Progenitor cell of endocrine pancreas (in vitro differentiated cells): ENCODE results near the gene GABARAP. TPM values are rescaled to one million over a fixed set of nuclear protein-coding genes. Genes with fewer than 3 reads are reported as not detected.

Experiments used
- DNase-seq: peaks from one replicate; pipeline ENCODE4 v3.0.0; 2021; ENCODE audit warnings: low spot score; ENCODE audit not compliant: unreplicated experiment
- H3K27ac Mint-ChIP-seq: 2 replicates; pipeline ENCODE4 v1.8.0; 2021; ENCODE audit warnings: mild to moderate bottlenecking, moderate library complexity, mixed read lengths
- H3K27me3 Mint-ChIP-seq: 2 replicates; pipeline ENCODE4 v1.8.0; 2021; ENCODE audit warnings: mixed read lengths
- H3K36me3 Mint-ChIP-seq: 2 replicates; pipeline ENCODE4 v1.8.0; 2022; ENCODE audit warnings: mixed read lengths; ENCODE audit not compliant: insufficient read depth
- H3K4me1 Mint-ChIP-seq: 2 replicates; pipeline ENCODE4 v1.8.0; 2021; ENCODE audit warnings: low read depth, mixed read lengths
- H3K4me3 Mint-ChIP-seq: 2 replicates; pipeline ENCODE4 v1.8.0; 2021; ENCODE audit warnings: low read depth, mild to moderate bottlenecking, moderate library complexity, mixed read lengths
- H3K9me3 Mint-ChIP-seq: 2 replicates; pipeline ENCODE4 v1.8.0; 2021; ENCODE audit warnings: low read depth, mixed read lengths
- CTCF ChIP-seq: fragments of 200-600 bp; sonication (generic); IDR thresholded peaks from one replicate; pipeline ENCODE4 v1.5.0; 2021; ENCODE audit warnings: antibody characterized with exemption, mild to moderate bottlenecking; ENCODE audit not compliant: unreplicated experiment
- total RNA-seq: library from RNA; stranded (reverse); gene quantifications from 2 replicates; pipeline ENCODE4 v1.2.1, GENCODE V29; 2021

The GABARAP gene
- total RNA-seq, 1 donor from 2014 or later = 466 TPM

DNA sequence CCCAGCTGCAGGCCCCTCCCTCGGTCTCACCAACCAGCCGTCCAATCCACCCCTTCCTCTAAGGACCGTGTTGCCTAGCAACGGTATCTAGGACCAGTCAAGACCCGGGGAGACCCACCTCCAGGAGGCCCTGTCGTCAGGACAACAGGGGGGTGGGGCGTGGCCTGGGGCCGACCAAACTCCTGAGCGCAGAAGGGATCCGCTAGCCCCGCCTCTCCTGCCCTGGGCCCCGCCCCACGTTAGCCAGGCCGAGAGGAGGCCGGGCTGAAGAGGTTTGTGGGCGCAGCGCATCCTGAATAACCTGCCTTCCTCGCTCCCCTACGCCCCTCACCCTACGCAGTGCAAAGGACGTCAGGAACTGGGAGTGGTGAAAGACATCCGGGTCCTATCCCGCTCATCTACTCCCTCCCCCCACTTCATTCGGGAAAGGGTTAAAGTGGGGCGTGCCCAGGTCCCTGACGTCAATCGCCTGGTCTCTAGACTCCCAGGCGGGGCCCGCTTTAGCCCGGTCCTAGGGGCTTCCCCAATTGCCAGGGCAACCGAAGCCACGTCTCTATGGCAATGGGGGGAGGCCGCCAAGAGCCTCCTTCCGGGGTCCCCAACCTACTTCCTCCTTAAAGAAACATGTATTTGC lies 37.3 kb downstream of the GABARAP start:
- peaks cover 11% of the 10 kb centered on the region for H3K4me1 Mint-ChIP-seq
- peaks cover 7% of the 10 kb centered on the region for H3K36me3 Mint-ChIP-seq
- peak overlapping the region; percentile 89 for H3K27ac Mint-ChIP-seq
- no peaks in the 10 kb centered on the region for H3K27me3 Mint-ChIP-seq
- DNase-seq = peak; percentile 86
- H3K9me3 Mint-ChIP-seq = no peaks in the 10 kb centered on the region
- TF ChIP-seq CTCF = no peak
- H3K4me3 Mint-ChIP-seq = peak overlapping the region; percentile 71

DNA sequence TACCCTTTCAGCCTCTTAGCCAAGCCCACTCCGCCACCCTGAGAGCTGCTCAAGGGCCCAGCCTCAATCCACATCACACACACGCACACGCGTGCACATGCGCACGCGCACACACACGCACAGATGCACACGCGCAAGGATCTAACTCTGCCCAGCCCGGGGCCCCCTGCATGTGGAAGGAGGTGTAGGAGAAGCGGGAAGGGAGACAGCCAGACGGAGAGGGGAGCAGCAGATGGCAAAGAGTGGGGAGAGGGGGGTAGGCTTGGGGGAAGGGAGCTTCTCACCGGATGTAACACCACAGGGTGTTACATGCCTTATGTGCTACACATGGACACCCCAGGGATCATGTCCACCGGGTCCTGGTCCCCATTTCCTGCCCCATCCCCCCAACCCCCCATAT lies 37.9 kb downstream of the GABARAP start:
- no peaks in the 10 kb centered on the region for H3K9me3 Mint-ChIP-seq
- peak overlapping the region; percentile 71 for H3K4me3 Mint-ChIP-seq
- DNase-seq = no peak
- peaks cover 11% of the 10 kb centered on the region for H3K4me1 Mint-ChIP-seq
- H3K27me3 Mint-ChIP-seq = no peaks in the 10 kb centered on the region
- peak overlapping the region; percentile 71 for H3K27ac Mint-ChIP-seq
- TF ChIP-seq CTCF = no peak
- H3K36me3 Mint-ChIP-seq = peaks cover 7% of the 10 kb centered on the region

DNA sequence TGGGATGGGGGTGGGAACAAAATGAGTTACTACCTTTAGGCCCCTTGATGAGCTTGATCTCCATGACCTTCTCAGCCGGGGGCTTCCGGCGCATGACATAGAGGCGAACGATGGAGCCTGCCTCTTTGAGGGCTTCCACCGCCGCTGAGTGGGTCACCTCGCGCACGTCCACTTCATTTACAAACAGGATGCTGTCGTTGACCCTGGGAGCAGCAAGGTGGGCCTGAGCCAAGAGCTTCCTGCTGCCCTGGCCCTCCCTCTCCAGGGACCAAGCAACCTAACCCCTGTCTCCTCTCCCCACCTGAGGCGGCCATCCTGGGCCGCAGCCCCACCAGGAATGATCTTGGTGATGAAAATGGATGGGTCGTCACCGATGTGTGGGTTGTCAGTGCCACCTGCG lies 38.9 kb downstream of the GABARAP start:
- no peak overlapping the region for H3K4me3 Mint-ChIP-seq
- no peak for DNase-seq
- H3K4me1 Mint-ChIP-seq = peaks cover 9% of the 10 kb centered on the region
- H3K9me3 Mint-ChIP-seq = no peaks in the 10 kb centered on the region
- H3K27ac Mint-ChIP-seq = no peak overlapping the region
- peaks cover 7% of the 10 kb centered on the region for H3K36me3 Mint-ChIP-seq
- no peaks in the 10 kb centered on the region for H3K27me3 Mint-ChIP-seq
- no peak for TF ChIP-seq CTCF

DNA sequence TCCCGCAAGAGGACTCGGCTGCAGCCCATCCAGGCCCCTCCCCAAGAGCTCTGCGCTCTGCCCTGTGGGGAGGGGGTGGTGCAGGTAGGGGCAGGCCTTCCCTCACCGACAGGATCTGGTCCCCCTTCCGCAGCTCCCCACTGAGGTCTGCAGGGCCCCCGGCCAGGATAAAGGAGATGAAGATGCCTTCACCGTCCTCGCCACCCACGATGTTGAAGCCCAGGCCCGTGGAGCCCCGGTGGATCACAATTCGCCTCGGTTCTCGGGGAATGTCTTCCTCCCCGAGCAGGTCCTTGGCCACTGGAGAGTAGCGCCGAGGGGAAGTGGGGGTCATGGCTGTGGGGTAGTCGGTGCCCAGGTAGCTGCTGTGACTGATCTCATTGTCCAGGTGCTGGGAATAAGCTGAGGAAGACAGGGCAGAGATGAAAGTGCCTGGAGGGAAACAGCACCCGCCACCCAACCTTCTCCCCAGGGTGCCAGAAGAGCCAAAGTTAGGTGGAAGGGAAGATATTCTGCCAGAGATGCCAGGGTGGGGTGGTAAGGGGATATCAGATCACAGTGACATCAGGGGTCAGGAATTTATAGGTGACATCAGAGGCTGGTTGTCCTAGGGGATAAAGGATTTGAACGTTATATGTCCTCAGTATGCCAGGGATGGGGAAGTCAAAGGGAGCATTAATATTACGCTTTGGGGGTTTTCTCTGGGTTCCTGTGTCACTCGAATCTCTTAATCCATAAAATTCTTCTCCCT lies 45.4 kb downstream of the GABARAP start:
- no peak overlapping the region for H3K4me3 Mint-ChIP-seq
- H3K4me1 Mint-ChIP-seq = no peaks in the 10 kb centered on the region
- no peak for TF ChIP-seq CTCF
- no peak overlapping the region for H3K27ac Mint-ChIP-seq
- no peak for DNase-seq
- no peaks in the 10 kb centered on the region for H3K27me3 Mint-ChIP-seq
- H3K36me3 Mint-ChIP-seq = peaks cover 9% of the 10 kb centered on the region
- H3K9me3 Mint-ChIP-seq = no peaks in the 10 kb centered on the region

- Mint-ChIP-seq H3K27me3 (no peaks in the 10 kb centered on the region), H3K36me3 (peaks cover 11% of the 10 kb centered on the region), H3K4me1 (no peaks in the 10 kb centered on the region), H3K4me3 (no peak overlapping the region), H3K9me3 (no peaks in the 10 kb centered on the region), H3K27ac (no peak overlapping the region)
- no peak for DNase-seq
- TF ChIP-seq CTCF = no peak
These were observed 46.3 kb downstream of the GABARAP start for GRCh38 chr17:7195971-7196370.
